ENCODE results near the gene DIRAS1. TPM values are rescaled to one million over a fixed set of nuclear protein-coding genes. Genes with fewer than 3 reads are reported as not detected.

Gene DIRAS1, protein sequence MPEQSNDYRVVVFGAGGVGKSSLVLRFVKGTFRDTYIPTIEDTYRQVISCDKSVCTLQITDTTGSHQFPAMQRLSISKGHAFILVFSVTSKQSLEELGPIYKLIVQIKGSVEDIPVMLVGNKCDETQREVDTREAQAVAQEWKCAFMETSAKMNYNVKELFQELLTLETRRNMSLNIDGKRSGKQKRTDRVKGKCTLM
- under 1 TPM in 3 of 4 donors, not detected in 1; 0.59 to 0.90 (median 0.87) TPM for total RNA-seq

DNA sequence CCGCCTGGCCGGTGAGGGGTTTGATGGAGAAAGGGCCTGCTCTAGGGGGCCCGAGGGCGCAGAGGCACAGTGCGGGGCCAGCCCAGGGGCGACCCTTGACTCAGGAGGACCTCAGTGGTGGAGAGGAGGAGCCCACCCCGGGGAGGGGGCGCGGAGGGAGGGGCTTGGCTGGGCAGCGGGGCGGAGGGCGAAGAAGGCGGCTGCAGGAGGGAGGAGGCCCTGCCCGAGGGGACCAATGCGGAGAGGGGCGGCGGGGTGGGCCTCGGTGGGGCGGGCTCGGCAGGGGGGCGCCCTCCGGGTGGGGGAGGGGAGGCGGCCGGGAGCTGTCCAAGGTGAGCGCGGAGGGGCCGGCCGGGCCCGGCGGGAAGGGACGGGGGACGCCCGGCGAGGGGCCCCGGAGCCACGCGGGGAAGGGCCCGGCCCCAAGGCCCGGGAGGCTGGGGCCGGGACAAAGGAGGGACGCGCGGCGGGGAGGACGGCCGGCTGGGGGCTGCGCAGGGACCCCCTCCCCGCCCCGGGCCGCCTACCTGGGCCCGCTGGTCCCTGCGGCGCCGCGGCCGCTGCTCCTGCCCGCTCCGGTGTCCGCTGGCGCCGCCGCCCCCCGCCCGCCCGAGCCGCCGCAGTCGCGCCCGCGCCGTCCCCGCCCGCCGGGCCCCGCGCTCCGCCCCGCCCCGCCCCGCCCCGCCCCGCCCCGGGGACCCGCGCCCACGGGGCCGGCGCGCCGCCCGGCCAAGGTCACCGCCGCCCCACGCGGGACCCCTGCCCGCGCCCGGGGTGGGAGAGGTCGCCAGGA lies at the start of gene DIRAS1:
DIRAS1 (minus strand) TSS at position 596 of the 793 bp plus-strand sequence. CDS start 3,566 bp downstream, outside the sequence.
- DNase-seq (ENCODE audit: low spot score in 2 of 2) = no peak
- no peak for TF ChIP-seq EP300 (IDR thresholded peaks at IDR 0.05)
- no peak for TF ChIP-seq POLR2A (IDR thresholded peaks at IDR 0.05)
- Histone ChIP-seq H3K4me3 (peak within 1 kb of the TSS in 2 of 4 donors; percentile 15 to 44), H3K27ac (no peak within 1 kb of the TSS), H3K4me1 (peaks cover 0 to 41% (median 8%) of the 10 kb centered on the region in 4 donors), H3K27me3 (peaks cover 0 to 56% of the 10 kb centered on the region in 2 donors), H3K9me3 (peaks cover 0 to 2% (median 0%) of the 10 kb centered on the region in 4 donors), H3K36me3 (no peaks in the 10 kb centered on the region)
- WGBS, 2 donors = 0 to 5% methylated on average over 15 to 25 of the region's 100 CpGs

DNA sequence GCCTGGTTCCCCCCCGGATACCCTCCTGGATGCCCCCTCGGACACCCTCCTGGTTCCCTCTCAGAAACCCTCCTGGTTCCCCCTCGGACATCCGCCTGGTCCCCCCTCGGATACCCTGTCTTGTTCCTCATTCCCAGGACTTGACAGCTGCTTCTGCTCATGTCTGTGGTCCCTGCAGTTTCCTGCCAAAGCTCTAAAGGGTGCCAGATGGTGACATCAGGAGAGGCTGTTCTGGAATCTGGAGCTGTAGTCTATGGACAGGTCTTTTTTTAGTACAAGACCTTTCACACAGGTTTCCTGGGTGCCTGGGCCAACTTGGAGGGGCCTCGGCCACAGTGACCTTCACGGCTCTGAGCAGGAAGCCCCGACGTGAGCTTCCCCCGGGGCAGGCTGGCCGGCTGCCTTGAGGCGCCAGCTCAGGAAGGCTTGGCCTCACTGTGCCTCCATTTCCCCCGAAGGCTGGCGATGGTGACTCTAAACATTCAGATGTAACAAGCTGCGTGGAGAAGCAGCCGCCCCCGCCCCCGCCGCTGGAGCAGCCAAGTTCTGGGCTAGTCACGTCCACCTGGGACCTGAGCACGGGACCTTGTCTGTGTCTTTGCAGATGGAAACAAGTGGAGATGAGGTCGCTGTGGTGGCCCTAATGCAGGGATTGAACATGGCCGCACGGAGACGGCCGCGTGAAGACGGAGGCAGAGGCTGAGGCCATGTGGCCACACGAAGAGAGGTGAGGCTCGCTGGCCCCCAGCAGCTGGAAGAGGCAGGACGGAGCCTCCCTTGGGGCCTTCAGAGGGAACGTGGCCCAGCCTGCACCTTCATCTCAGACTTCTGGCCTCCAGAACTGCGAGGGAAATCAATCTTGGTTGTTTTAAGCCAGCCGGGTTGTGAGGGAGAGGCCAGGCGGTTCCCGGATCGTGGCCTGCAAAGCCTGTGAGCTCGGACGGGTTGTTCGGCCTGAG lies 49.2 kb upstream of the DIRAS1 start:
- TF ChIP-seq EP300 (IDR thresholded peaks at IDR 0.05) (no peak), POLR2A (IDR thresholded peaks at IDR 0.05) (no peak)
- TF ChIP-seq, protein P1, sequence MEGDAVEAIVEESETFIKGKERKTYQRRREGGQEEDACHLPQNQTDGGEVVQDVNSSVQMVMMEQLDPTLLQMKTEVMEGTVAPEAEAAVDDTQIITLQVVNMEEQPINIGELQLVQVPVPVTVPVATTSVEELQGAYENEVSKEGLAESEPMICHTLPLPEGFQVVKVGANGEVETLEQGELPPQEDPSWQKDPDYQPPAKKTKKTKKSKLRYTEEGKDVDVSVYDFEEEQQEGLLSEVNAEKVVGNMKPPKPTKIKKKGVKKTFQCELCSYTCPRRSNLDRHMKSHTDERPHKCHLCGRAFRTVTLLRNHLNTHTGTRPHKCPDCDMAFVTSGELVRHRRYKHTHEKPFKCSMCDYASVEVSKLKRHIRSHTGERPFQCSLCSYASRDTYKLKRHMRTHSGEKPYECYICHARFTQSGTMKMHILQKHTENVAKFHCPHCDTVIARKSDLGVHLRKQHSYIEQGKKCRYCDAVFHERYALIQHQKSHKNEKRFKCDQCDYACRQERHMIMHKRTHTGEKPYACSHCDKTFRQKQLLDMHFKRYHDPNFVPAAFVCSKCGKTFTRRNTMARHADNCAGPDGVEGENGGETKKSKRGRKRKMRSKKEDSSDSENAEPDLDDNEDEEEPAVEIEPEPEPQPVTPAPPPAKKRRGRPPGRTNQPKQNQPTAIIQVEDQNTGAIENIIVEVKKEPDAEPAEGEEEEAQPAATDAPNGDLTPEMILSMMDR (IDR thresholded peaks at IDR 0.05) = no peak
- H3K27me3 ChIP-seq = no peaks in the 10 kb centered on the region
- H3K4me1 ChIP-seq = peaks cover 0 to 52% (median 11%) of the 10 kb centered on the region in 4 donors
- WGBS, 2 donors = 79 to 82% methylated on average over 31 to 35 of the region's 40 CpGs
- H3K36me3 ChIP-seq = peaks cover 4 to 48% (median 5%) of the 10 kb centered on the region in 3 donors
- no peak overlapping the region for H3K4me3 ChIP-seq
- H3K9me3 ChIP-seq = no peaks in the 10 kb centered on the region
- peak overlapping the region in 2 of 4 donors; percentile 28 to 55 for H3K27ac ChIP-seq
- no peak for DNase-seq (ENCODE audit: low spot score in 2 of 2)

DNA sequence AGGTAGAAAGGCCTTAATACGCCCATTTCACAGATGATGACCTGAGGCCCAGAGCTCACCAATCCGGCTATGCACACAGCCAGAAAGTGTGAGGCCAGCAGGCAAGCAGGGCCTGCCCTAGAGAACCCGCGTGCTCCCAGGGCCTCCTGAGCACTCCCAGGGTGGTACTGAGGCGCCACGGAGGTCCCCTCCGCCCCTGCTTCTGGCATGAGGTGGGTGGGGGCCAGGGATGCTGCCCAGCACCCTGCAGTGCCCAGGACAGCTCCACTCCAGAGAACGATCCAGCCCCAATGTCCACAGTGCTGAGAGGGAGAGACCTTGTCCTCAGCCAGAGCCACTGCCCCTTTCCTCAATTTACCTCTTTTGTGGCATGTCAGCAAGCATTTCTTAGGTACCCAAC lies 48.0 kb upstream of the DIRAS1 start:
- TF ChIP-seq POLR2A (IDR thresholded peaks at IDR 0.05) (no peak), EP300 (IDR thresholded peaks at IDR 0.05) (no peak)
- TF ChIP-seq, protein P1 (IDR thresholded peaks at IDR 0.05) = no peak

DNA sequence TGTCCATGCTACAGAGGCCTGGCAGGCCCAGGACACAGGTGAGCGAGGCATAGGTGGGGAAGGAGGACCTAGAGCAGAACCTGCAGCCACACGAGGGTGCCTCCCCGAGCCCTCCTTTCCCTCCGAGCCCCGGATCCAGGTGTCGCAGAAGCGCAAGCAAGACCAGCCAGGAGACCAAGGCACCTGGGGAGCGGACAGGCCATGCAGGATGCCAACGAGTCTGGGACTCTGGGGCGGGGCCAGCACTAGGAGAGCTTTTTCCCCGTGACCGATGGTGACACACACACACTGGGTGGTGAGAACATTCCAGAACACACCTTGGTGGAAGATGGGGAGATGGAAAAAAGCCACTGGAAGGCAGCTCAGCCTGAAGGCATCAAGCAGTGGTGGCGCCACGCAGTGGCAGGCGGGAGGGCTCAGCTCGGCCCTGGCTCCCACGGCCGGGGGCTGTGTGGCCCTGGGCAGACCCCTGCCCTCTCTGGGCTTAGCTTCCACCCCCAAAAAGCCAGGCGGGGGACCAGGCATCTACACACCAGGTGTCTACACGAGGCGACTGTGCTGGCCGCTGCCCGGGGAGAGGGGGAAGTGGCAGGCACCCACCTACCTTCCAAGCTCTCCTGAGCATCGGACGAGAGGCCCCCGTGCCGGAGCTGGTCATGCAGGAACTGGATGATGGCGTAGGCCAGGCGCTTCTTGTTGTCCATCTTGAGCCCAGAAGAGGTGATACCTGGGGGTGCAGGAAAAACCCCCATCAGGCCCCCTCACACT lies 47.4 kb upstream of the DIRAS1 start:
- H3K36me3 ChIP-seq = peaks cover 4 to 66% (median 10%) of the 10 kb centered on the region in 3 donors

More for the DNA sequence above, 48.0 kb upstream of the DIRAS1 start:
- no peaks in the 10 kb centered on the region for H3K9me3 ChIP-seq
- WGBS, 2 donors = 81 to 93% methylated on average over 7 to 8 of the region's 8 CpGs
- peaks cover 0 to 41% (median 1%) of the 10 kb centered on the region in 4 donors for H3K4me1 ChIP-seq
- DNase-seq (ENCODE audit: low spot score in 2 of 2) = no peak
- no peak overlapping the region for H3K27ac ChIP-seq
- no peak overlapping the region for H3K4me3 ChIP-seq
- H3K27me3 ChIP-seq = no peaks in the 10 kb centered on the region
- peaks cover 4 to 60% (median 10%) of the 10 kb centered on the region in 3 donors for H3K36me3 ChIP-seq

More for the DNA sequence above, 47.4 kb upstream of the DIRAS1 start:
- TF ChIP-seq POLR2A (IDR thresholded peaks at IDR 0.05) = no peak
- no peak for TF ChIP-seq EP300 (IDR thresholded peaks at IDR 0.05)
- TF ChIP-seq, protein P1 (IDR thresholded peaks at IDR 0.05) = no peak
- no peaks in the 10 kb centered on the region for H3K27me3 ChIP-seq
- DNase-seq (ENCODE audit: low spot score in 2 of 2) = no peak
- H3K9me3 ChIP-seq = no peaks in the 10 kb centered on the region
- peaks cover 0 to 37% (median 0%) of the 10 kb centered on the region in 4 donors for H3K4me1 ChIP-seq
- no peak overlapping the region for H3K27ac ChIP-seq
- 90% methylated on average over 28 to 29 of the region's 29 CpGs for WGBS, 2 donors
- H3K4me3 ChIP-seq = no peak overlapping the region
